BLaER1 treated with 17β-estradiol and CSF1 and Interleukin-3, amounts not matched to agents 10 nM and 100 nM (cell line): ENCODE results near the gene TNNI3.
"Not testable (repeated sequence)": the region's sequence is repeated elsewhere in the genome, so short reads cannot be mapped to it uniquely, and the experiment has no call there.

Experiments
- H3K27ac ChIP-seq, 11 experiments: shearing (Covaris generic); formaldehyde crosslinking; 2 replicates each; pipeline ENCODE4 v1.8.1; 2022
- H3K27me3 ChIP-seq, 11 experiments: shearing (Covaris generic); formaldehyde crosslinking; 2 replicates each; pipeline ENCODE4 v1.8.1; 2022
- H3K36me3 ChIP-seq, 11 experiments: shearing (Covaris generic); formaldehyde crosslinking; 2 replicates each; pipeline ENCODE4 v1.8.1; 2022
- H3K4me1 ChIP-seq, 10 experiments: shearing (Covaris generic); formaldehyde crosslinking; 2 replicates each; pipeline ENCODE4 v1.8.1; 2022
- H3K4me2 ChIP-seq, 11 experiments: shearing (Covaris generic); formaldehyde crosslinking; 2 replicates each; pipeline ENCODE4 v1.8.1; 2022
- H3K4me3 ChIP-seq, 10 experiments: shearing (Covaris generic); formaldehyde crosslinking; 2 replicates each; pipeline ENCODE4 v1.8.1; 2022
- H3K9ac ChIP-seq, 11 experiments: shearing (Covaris generic); formaldehyde crosslinking; 2 replicates each; pipeline ENCODE4 v1.8.1; 2022
- H3K9me3 ChIP-seq, 11 experiments: shearing (Covaris generic); formaldehyde crosslinking; replicated peaks in 1 of 11; 2 replicates each; pipeline ENCODE4 v1.8.1; 2022
- H4K20me1 ChIP-seq, 11 experiments: shearing (Covaris generic); formaldehyde crosslinking; 2 replicates each; pipeline ENCODE4 v1.8.1; 2022
- Cebpa-rat ChIP-seq, 11 experiments: shearing (Covaris generic); IDR thresholded peaks; 2 replicates each; pipeline ENCODE4 v1.8.1; 2022

TNNI3 gene

DNA sequence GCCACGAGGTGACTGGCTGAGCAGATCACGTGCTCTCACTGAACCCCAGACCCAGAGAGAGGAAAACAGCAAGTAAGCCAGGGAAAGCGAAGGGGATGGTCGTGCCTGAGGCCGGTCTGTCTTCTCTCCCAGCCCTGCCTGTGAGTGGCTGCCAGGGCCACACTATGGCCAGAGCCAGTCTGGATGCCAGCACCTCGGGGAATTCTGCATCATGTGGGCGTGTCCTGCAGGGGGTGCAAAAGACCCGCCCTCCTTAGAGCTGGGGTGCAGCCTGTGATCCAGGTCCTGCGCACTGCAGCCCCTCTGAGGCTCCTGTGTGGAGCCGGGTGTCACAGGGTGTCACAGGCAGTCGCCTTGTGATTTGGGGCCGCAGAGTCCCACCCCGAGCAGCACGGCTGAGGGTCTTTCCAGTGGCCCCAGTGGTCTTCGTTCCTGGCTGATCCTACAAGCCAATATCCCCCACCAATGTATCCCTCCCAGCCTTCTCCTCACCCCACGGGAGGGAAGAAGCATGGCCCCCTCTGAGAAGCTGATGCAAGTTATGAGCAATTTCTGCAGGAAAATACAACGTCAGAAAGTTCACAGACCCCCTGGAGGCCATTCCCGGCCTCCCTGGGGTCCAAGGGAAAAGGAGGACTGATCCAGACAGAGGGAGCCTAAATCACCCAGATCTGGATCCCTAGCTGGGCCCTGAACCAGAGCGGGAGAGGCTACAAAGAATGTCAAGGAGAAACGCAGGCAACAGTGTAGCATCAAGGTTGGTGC lies 47.8 kb downstream of the TNNI3 start:
- peaks cover 79 to 98% (median 95%) of the 10 kb centered on the region in 11 experiments for H4K20me1 ChIP-seq
- no peak for TF ChIP-seq Cebpa-rat (IDR thresholded peaks at IDR 0.05)
- peaks cover 65 to 93% (median 79%) of the 10 kb centered on the region in 11 experiments for H3K36me3 ChIP-seq
- no peaks in the 10 kb centered on the region for H3K9me3 ChIP-seq
- no peak overlapping the region for H3K4me2 ChIP-seq
- H3K27ac ChIP-seq = no peak overlapping the region
- H3K27me3 ChIP-seq = no peaks in the 10 kb centered on the region
- H3K4me1 ChIP-seq = peaks cover 17 to 33% (median 22%) of the 10 kb centered on the region in 10 experiments
- no peak overlapping the region for H3K4me3 ChIP-seq
- H3K9ac ChIP-seq = no peak overlapping the region

GRCh38 chr19:55107252-55107651 lies 50.3 kb downstream of the TNNI3 start:
- H3K4me2 ChIP-seq, H3K27ac ChIP-seq, H3K9ac ChIP-seq, H3K4me3 ChIP-seq, H3K4me1 ChIP-seq, H3K27me3 ChIP-seq: not testable (repeated sequence)
- Histone ChIP-seq H3K36me3 (peaks cover 76 to 92% (median 85%) of the 10 kb centered on the region in 11 experiments), H3K9me3 (peaks cover 7 to 13% (median 9%) of the 10 kb centered on the region in 11 experiments), H4K20me1 (peaks cover 58 to 94% (median 86%) of the 10 kb centered on the region in 11 experiments)

DNA sequence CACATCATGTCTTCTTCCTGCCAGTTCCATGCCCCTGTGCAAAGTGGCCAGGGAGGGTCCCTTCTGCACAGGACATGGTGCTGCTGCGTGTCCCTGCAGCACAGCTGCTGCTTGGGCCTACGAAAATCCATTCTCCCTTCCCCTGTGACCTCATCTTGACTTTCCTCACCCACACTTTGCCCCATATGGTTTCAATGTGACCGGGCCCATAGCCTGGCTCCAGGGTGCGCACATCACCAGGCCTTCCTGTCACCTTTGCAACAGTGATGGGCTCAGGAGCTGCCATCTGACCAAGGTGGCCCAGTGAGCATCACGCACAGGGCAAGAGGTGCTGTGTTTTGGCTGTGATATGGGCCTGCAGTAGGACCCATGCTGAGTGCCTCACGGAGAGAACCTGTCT lies 50.9 kb downstream of the TNNI3 start:
- Histone ChIP-seq H3K27me3 (no peaks in the 10 kb centered on the region), H3K4me2 (no peak overlapping the region), H3K4me3 (no peak overlapping the region), H3K27ac (no peak overlapping the region), H3K9ac (no peak overlapping the region), H3K9me3 (peaks cover 7 to 13% (median 9%) of the 10 kb centered on the region in 11 experiments), H4K20me1 (peaks cover 53 to 94% (median 86%) of the 10 kb centered on the region in 11 experiments), H3K36me3 (peaks cover 78 to 93% (median 87%) of the 10 kb centered on the region in 11 experiments), H3K4me1 (peaks cover 0 to 9% (median 0%) of the 10 kb centered on the region in 10 experiments; a peak in 3 of 20 replicates)
- TF ChIP-seq Cebpa-rat (IDR thresholded peaks at IDR 0.05) = no peak

DNA sequence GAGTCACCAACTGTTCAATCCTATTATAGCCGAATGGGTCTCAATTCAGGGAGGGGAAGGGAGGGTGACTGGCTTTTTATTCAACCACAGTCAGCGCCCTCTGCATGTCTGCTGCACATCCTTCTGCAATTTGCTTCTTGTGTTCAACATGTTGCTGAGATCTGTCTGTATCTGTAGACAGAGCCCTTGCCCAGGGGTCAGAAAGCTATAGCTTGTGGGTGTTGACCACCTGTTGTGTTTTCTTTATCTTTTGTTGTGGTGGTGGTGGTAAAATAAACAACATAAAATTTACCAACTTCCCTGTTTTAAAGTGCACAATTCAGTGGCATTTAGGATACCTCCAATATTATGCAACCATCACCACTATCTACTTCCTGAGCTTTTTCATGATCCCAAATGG lies 52.3 kb downstream of the TNNI3 start:
- Histone ChIP-seq H3K4me3 (no peak overlapping the region), H3K27ac (no peak overlapping the region), H3K4me1 (peaks cover 0 to 10% (median 4%) of the 10 kb centered on the region in 10 experiments; a peak in 7 of 20 replicates), H3K36me3 (peaks cover 81 to 96% (median 91%) of the 10 kb centered on the region in 11 experiments), H3K9me3 (peaks cover 7 to 13% (median 9%) of the 10 kb centered on the region in 11 experiments), H4K20me1 (peaks cover 43 to 95% (median 88%) of the 10 kb centered on the region in 11 experiments), H3K9ac (no peak overlapping the region), H3K4me2 (no peak overlapping the region), H3K27me3 (no peaks in the 10 kb centered on the region)
- TF ChIP-seq Cebpa-rat (IDR thresholded peaks at IDR 0.05) = no peak

- Histone ChIP-seq H3K4me2 (no peak overlapping the region), H3K9ac (no peak overlapping the region), H3K4me3 (no peak overlapping the region), H3K27me3 (no peaks in the 10 kb centered on the region), H3K4me1 (peaks cover 10 to 31% (median 21%) of the 10 kb centered on the region in 10 experiments), H3K27ac (no peak overlapping the region), H3K9me3 (peaks cover 7 to 13% (median 9%) of the 10 kb centered on the region in 11 experiments), H3K36me3 (peaks cover 80 to 96% (median 90%) of the 10 kb centered on the region in 11 experiments), H4K20me1 (peaks cover 42 to 95% (median 88%) of the 10 kb centered on the region in 11 experiments; a peak in 21 of 22 replicates)
- TF ChIP-seq Cebpa-rat (IDR thresholded peaks at IDR 0.05) = no peak
Observed at GRCh38 chr19:55103190-55103589, 54.3 kb downstream of the TNNI3 start.
